ENCODE measurements around the gene KREMEN1.

The KREMEN1 gene

GRCh38 chr22:29049655-29050263, 23.1 kb upstream of the KREMEN1 start:
- DNase-seq (ENCODE audit: low read depth in 3 of 3): no peak

- no peak for DNase-seq (ENCODE audit: low read depth in 3 of 3)
Measured at GRCh38 chr22:29050457-29050856, 22.4 kb upstream of the KREMEN1 start.

- DNase-seq (ENCODE audit: low read depth in 3 of 3): no peak
Measured at GRCh38 chr22:29053048-29053702, 19.7 kb upstream of the KREMEN1 start.

GRCh38 chr22:29054251-29054767, 18.5 kb upstream of the KREMEN1 start:
- no peak for DNase-seq (ENCODE audit: low read depth in 3 of 3)

- no peak for DNase-seq (ENCODE audit: low read depth in 3 of 3)
Measured at GRCh38 chr22:29055192-29055830, 17.5 kb upstream of the KREMEN1 start.

- DNase-seq (ENCODE audit: low read depth in 3 of 3): no peak
Measured at GRCh38 chr22:29056472-29056871, 16.4 kb upstream of the KREMEN1 start.

- no peak for DNase-seq (ENCODE audit: low read depth in 3 of 3)
Measured at GRCh38 chr22:29060251-29060869, 12.5 kb upstream of the KREMEN1 start.

GRCh38 chr22:29060931-29061330, 11.9 kb upstream of the KREMEN1 start:
- DNase-seq (ENCODE audit: low read depth in 3 of 3): no peak

- no peak for DNase-seq (ENCODE audit: low read depth in 3 of 3)
Measured at GRCh38 chr22:29061773-29062172, 11.1 kb upstream of the KREMEN1 start, which contains the start of gene C22orf31. TSS of gene C22orf31 (minus strand) at chr22:29061831. CDS start at chr22:29061792, 39 bp downstream.

- DNase-seq (ENCODE audit: low read depth in 3 of 3): no peak
Measured at GRCh38 chr22:29062286-29062821, 10.5 kb upstream of the KREMEN1 start.

- no peak for DNase-seq (ENCODE audit: low read depth in 3 of 3)
Measured at GRCh38 chr22:29065468-29066190, 7.2 kb upstream of the KREMEN1 start.

GRCh38 chr22:29069463-29069862, 3.4 kb upstream of the KREMEN1 start:
- no peak for DNase-seq (ENCODE audit: low read depth in 3 of 3)

GRCh38 chr22:29070490-29070889, 2.3 kb upstream of the KREMEN1 start:
- DNase-seq (ENCODE audit: low read depth in 3 of 3): no peak

GRCh38 chr22:29071261-29072045, 1.4 kb upstream of the KREMEN1 start:
- DNase-seq (ENCODE audit: low read depth in 3 of 3): peak in 2 of 3 experiments; percentile 14 to 34

- DNase-seq (ENCODE audit: low read depth in 3 of 3): peak; percentile 58 to 81 (median 71)
Measured at GRCh38 chr22:29072193-29072978, 449 bp upstream of the KREMEN1 start.

GRCh38 chr22:29073618-29074275, 912 bp downstream of the KREMEN1 start:
- DNase-seq (ENCODE audit: low read depth in 3 of 3): peak in 1 of 3 experiments; percentile 11

GRCh38 chr22:29074276-29074772, 1.5 kb downstream of the KREMEN1 start:
- no peak for DNase-seq (ENCODE audit: low read depth in 3 of 3)

- no peak for DNase-seq (ENCODE audit: low read depth in 3 of 3)
Measured at GRCh38 chr22:29078036-29078868, 5.4 kb downstream of the KREMEN1 start.

Measured in stimulated activated CD4-positive, alpha-beta T cell treated with anti-CD3 and anti-CD28 coated beads, TNF-alpha, amount 100 ng/mL, for 24 hours (primary cell).